ENCODE data around the gene TBC1D22B.

DNA sequence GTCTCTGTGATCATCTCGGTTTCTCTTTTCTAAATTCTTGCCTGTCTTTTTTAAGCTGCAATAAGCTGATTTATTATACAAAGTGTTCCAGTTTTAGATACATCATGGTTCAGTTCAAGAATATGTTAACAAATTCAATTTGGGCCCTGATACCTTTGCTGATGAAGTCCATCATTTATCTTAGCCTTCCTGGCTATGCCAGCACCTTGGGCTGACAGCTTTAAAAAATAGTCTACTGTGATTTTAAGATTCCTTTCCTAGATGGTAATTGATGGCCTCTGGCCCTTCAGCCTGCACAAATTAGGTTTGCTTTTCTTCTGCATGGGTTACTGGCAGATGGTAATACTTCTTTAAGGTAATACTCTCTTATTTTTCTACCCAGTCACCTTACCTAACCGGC lies 7.4 kb downstream of the TBC1D22B start:
- TF ChIP-seq, protein P1, sequence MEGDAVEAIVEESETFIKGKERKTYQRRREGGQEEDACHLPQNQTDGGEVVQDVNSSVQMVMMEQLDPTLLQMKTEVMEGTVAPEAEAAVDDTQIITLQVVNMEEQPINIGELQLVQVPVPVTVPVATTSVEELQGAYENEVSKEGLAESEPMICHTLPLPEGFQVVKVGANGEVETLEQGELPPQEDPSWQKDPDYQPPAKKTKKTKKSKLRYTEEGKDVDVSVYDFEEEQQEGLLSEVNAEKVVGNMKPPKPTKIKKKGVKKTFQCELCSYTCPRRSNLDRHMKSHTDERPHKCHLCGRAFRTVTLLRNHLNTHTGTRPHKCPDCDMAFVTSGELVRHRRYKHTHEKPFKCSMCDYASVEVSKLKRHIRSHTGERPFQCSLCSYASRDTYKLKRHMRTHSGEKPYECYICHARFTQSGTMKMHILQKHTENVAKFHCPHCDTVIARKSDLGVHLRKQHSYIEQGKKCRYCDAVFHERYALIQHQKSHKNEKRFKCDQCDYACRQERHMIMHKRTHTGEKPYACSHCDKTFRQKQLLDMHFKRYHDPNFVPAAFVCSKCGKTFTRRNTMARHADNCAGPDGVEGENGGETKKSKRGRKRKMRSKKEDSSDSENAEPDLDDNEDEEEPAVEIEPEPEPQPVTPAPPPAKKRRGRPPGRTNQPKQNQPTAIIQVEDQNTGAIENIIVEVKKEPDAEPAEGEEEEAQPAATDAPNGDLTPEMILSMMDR (IDR thresholded peaks at IDR 0.05), result no peak
- no peak for TF ChIP-seq POLR2A (IDR thresholded peaks at IDR 0.05)
- no peak for TF ChIP-seq POLR2AphosphoS5 (IDR thresholded peaks at IDR 0.05; ENCODE audit: insufficient read depth in 1 of 2, low read depth in 1 of 2)
